K562 (cell line): ENCODE measurements around the gene TEX51. TPM values are rescaled to one million over a fixed set of nuclear protein-coding genes. Genes with fewer than 3 reads are reported as not detected.

Experiments used
- ATAC-seq: fragments of 200-7000 bp; cut with Tn5 transposase; 3 replicates; pipeline ENCODE4 v1.9.1; 2020; ENCODE audit warnings: moderate library complexity
- BruUV-seq: library from RNA; stranded (reverse); fragments of 400-500 nt; replicated peaks from 2 replicates; lab custom pipeline; 2021; lab: Mats Ljungman, UMichigan
- CTCF ChIA-PET: fragments of 300-600 bp; formaldehyde crosslinking; extraction: SDS; loops from one replicate; lab custom pipeline; 2021; ENCODE audit warnings: low intra/inter-chr PET ratio; lab: Yijun Ruan, JAX
- POLR2A ChIA-PET: fragments of 300-600, 350-650 bp; sonication (Branson Sonifier 250); formaldehyde crosslinking; extraction: SDS; loops from one replicate; lab custom pipeline; 2021; ENCODE audit warnings: antibody characterized with exemption, inconsistent platforms; lab: Yijun Ruan, JAX
- DNase-seq, 4 experiments: peaks; one replicate each; pipeline versions ENCODE4 v3.0.0 to v3.0.0-alpha.2; 2011 to 2018; ENCODE audit warnings: low spot score in 3 of 4, mixed read lengths in 3 of 4; ENCODE audit errors: extremely low read depth in 1 of 4
- FAIRE-seq: peaks from 2 replicates; lab custom pipeline; 2011; peaks lifted over from hg19 to GRCh38; lab: Jason Lieb, UNC
- H2AFZ ChIP-seq: 2 replicates; pipeline ENCODE4 v1.6.0; 2011; ENCODE audit warnings: low read depth, low read length, control low read depth, inconsistent platforms
- H3K27ac ChIP-seq: fragments of 200-600 bp; 3 replicates; pipeline ENCODE4 v1.8.0; 2011; ENCODE audit warnings: low read depth, mild to moderate bottlenecking, control low read depth, inconsistent platforms, low read length, moderate library complexity, mixed read lengths; ENCODE audit errors: extremely low read depth
- H3K27me3 ChIP-seq, 2 experiments: fragments of 300-600 bp in 1 of 2; 2 replicates in 1 of 2; 3 replicates in 1 of 2; pipeline versions ENCODE4 v1.6.0 to v1.8.0; 2011; ENCODE audit warnings: inconsistent platforms in 2 of 2, low read length in 2 of 2, mild to moderate bottlenecking in 1 of 2, mixed read lengths in 1 of 2, moderate library complexity in 1 of 2; ENCODE audit not compliant: control insufficient read depth in 2 of 2, insufficient read depth in 2 of 2
- H3K36me3 ChIP-seq: fragments of 300-600 bp; 3 replicates; pipeline ENCODE4 v1.8.0; 2011; ENCODE audit warnings: mild to moderate bottlenecking, low read length, inconsistent platforms; ENCODE audit not compliant: control insufficient read depth, insufficient read depth
- H3K4me1 ChIP-seq, 2 experiments: fragments of 200-600 bp in 1 of 2; replicated peaks in 1 of 2; 2 replicates in 1 of 2; 3 replicates in 1 of 2; pipeline versions ENCODE4 v1.5.1 to v1.8.0; 2011; ENCODE audit warnings: inconsistent platforms in 2 of 2, low read length in 2 of 2, mild to moderate bottlenecking in 1 of 2, mixed read lengths in 1 of 2, moderate library complexity in 1 of 2; ENCODE audit not compliant: control insufficient read depth in 2 of 2, insufficient read depth in 2 of 2
- H3K4me2 ChIP-seq: 2 replicates; pipeline ENCODE4 v1.6.1; 2011; ENCODE audit warnings: low read length, control low read depth, inconsistent platforms, mixed read lengths; ENCODE audit not compliant: insufficient read depth
- H3K4me3 ChIP-seq: fragments of 200-600 bp; sonication (generic), shearing (Covaris generic); 2 replicates; pipeline ENCODE4 v1.5.1; 2016; ENCODE audit warnings: control low read depth, inconsistent platforms
- H3K79me2 ChIP-seq: fragments of 200-600 bp; 3 replicates; pipeline ENCODE4 v1.8.0; 2011; ENCODE audit warnings: low read length, inconsistent platforms; ENCODE audit not compliant: control insufficient read depth, insufficient read depth
- H3K9ac ChIP-seq, 2 experiments: 2 replicates each; pipeline versions ENCODE4 v1.6.0 to v1.6.1; 2011; ENCODE audit warnings: low read depth in 2 of 2, low read length in 2 of 2, control low read depth in 1 of 2, inconsistent platforms in 1 of 2, mild to moderate bottlenecking in 1 of 2, mixed read lengths in 1 of 2; ENCODE audit not compliant: insufficient read depth in 1 of 2
- H3K9me1 ChIP-seq: one replicate; pipeline ENCODE4 v1.6.0; 2011; ENCODE audit warnings: inconsistent platforms, mild to moderate bottlenecking, low read length, moderate library complexity; ENCODE audit not compliant: control insufficient read depth, insufficient read depth
- H3K9me3 ChIP-seq: replicated peaks from 2 replicates; pipeline ENCODE4 v1.5.1; 2011; ENCODE audit warnings: low read depth, low read length, inconsistent platforms; ENCODE audit not compliant: control insufficient read depth, insufficient read depth
- H4K20me1 ChIP-seq: replicated peaks from 2 replicates; pipeline ENCODE4 v1.6.1; 2011; ENCODE audit warnings: low read length, inconsistent platforms, mixed read lengths; ENCODE audit not compliant: control insufficient read depth, insufficient read depth
- CBX3 ChIP-seq, 2 experiments: IDR thresholded peaks; 1 replicate in 1 of 2; 2 replicates in 1 of 2; pipeline ENCODE4 v1.6.1; 2012; ENCODE audit warnings: inconsistent platforms in 2 of 2, low read length in 2 of 2, borderline replicate concordance in 1 of 2, control low read depth in 1 of 2
- IRF2 ChIP-seq: sonication (generic); formaldehyde crosslinking; IDR thresholded peaks from 2 replicates; pipeline ENCODE4 v1.8.1; 2022; ENCODE audit warnings: mild to moderate bottlenecking, missing genetic modification reagents
- L3MBTL2 ChIP-seq: fragments of 450-650 bp; IDR thresholded peaks from 2 replicates; pipeline ENCODE4 v1.6.1; 2016; ENCODE audit warnings: mild to moderate bottlenecking, moderate library complexity
- ZBTB9 ChIP-seq: fragments of 450-650 bp; formaldehyde crosslinking; IDR thresholded peaks from 2 replicates; pipeline ENCODE4 v1.4.0; 2020; ENCODE audit warnings: mild to moderate bottlenecking, moderate library complexity
- ZNF197 ChIP-seq: fragments of 200-800 bp; sonication (Bioruptor generic); IDR thresholded peaks from 2 replicates; pipeline ENCODE4 v1.6.1; 2016; ENCODE audit warnings: low read depth, missing genetic modification characterization, missing compliant biosample characterization
- ZNF717 ChIP-seq: fragments of 250-450 bp; sonication (Bioruptor Pico); IDR thresholded peaks from 2 replicates; pipeline ENCODE4 v1.5.0; 2021
- WGBS: fragments of 100-300 bp; shearing (Covaris generic); methylation state at CpG from one replicate; pipeline ENCODE4 v1.1.6; 2016; ENCODE audit warnings: low coverage, mixed read lengths; ENCODE audit not compliant: insufficient coverage; ENCODE audit errors: missing lambda C conversion rate; 5-methylcytosine and 5-hydroxymethylcytosine counted together
- in situ Hi-C: fragments of 300-500 bp; cut with MboI; formaldehyde crosslinking; loops from 4 replicates; pipeline ENCODE4 v1.15.0; 2018; ENCODE audit warnings: inconsistent platforms, mixed read lengths
- intact Hi-C: fragments of 100-400 bp; cut with micrococcal nuclease; formaldehyde crosslinking; loops from 2 replicates; pipeline ENCODE4 v1.14.2; 2022
- polyA plus RNA-seq, 8 experiments: library from polyadenylated mRNA; depleted of rRNA in 4 of 8; stranded (reverse) in 5 of 8; unstranded in 3 of 8; fragments of >200 nt; fragmentation: Nextera tagmentation in 2 of 8; fragmentation: Illumina TruSeq in 1 of 8; extraction: Ambion mirVana in 2 of 8; extraction: Trizol in 1 of 8; gene quantifications; 2 replicates each; pipeline versions ENCODE4 v1.2.1 to v1.2.3, GENCODE V29; 2011 to 2014; ENCODE audit warnings: inconsistent platforms in 1 of 8, missing spikeins in 1 of 8
- total RNA-seq, 7 experiments: library from RNA; depleted of rRNA in 6 of 7; stranded (reverse); fragments of >200 nt in 6 of 7; fragmentation: Illumina TruSeq in 2 of 7; extraction: Trizol in 2 of 7; gene quantifications; 2 replicates each; pipeline versions ENCODE4 v1.2.1 to v1.2.3, GENCODE V29; 2011 to 2021; ENCODE audit warnings: low replicate concordance in 1 of 7
- TF ChIP-seq, protein P1 (sequence below): fragments of 450-650 bp; IDR thresholded peaks from 2 replicates; pipeline ENCODE4 v1.6.1; 2018; ENCODE audit warnings: mild to moderate bottlenecking, low read depth; ENCODE audit not compliant: partially characterized antibody
- TF ChIP-seq, protein P2 (sequence below), 3 experiments: fragments of 200-800 bp in 1 of 3; sonication (Bioruptor generic) in 1 of 3; sonication (generic) in 1 of 3; formaldehyde crosslinking in 1 of 3; IDR thresholded peaks; 2 replicates each; pipeline versions ENCODE4 v1.6.1 to v1.8.0; 2016 to 2022; ENCODE audit warnings: mild to moderate bottlenecking in 2 of 3, missing compliant biosample characterization in 2 of 3, missing genetic modification characterization in 2 of 3, missing genetic modification reagents in 1 of 3

TEX51 gene
- total and polyA plus RNA-seq, 9 of the 15 experiments (the other 6 are each of a cell fraction or from before 2014, with no cell fraction given), result not detected

DNA sequence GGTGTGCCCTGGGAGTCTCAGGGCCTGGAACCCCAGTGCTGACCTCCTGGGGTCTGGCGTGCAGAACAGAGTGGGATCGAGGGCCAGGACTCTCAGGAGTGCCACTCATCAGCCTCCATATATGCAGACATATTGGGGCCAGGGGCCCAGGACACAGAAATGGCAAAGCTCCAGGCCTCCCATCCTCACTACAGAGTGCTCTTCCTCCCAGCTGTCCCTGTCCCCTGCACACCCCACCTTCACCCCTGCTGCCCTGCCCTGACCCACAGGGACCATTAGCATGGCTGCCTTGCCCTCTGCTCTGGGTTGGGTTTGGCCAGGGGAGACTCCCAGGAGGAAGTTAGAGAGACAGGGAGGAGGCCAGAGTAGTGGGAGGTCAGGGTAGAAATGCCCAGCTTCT is 2.8 kb downstream of the TEX51 start (continued):
- TF ChIP-seq CBX3 (IDR thresholded peaks at IDR 0.05; ENCODE audit: borderline replicate concordance in 1 of 2, low read length in 2 of 2) (no peak), ZBTB9 (CRISPR knock-in tag) (no peak), IRF2 (CRISPR knock-in tag) (no peak)
- TF ChIP-seq, protein P1, sequence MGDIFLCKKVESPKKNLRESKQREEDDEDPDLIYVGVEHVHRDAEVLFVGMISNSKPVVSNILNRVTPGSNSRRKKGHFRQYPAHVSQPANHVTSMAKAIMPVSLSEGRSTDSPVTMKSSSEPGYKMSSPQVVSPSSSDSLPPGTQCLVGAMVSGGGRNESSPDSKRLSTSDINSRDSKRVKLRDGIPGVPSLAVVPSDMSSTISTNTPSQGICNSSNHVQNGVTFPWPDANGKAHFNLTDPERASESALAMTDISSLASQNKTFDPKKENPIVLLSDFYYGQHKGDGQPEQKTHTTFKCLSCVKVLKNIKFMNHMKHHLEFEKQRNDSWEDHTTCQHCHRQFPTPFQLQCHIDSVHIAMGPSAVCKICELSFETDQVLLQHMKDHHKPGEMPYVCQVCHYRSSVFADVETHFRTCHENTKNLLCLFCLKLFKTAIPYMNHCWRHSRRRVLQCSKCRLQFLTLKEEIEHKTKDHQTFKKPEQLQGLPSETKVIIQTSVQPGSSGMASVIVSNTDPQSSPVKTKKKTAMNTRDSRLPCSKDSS, result no peak

DNA sequence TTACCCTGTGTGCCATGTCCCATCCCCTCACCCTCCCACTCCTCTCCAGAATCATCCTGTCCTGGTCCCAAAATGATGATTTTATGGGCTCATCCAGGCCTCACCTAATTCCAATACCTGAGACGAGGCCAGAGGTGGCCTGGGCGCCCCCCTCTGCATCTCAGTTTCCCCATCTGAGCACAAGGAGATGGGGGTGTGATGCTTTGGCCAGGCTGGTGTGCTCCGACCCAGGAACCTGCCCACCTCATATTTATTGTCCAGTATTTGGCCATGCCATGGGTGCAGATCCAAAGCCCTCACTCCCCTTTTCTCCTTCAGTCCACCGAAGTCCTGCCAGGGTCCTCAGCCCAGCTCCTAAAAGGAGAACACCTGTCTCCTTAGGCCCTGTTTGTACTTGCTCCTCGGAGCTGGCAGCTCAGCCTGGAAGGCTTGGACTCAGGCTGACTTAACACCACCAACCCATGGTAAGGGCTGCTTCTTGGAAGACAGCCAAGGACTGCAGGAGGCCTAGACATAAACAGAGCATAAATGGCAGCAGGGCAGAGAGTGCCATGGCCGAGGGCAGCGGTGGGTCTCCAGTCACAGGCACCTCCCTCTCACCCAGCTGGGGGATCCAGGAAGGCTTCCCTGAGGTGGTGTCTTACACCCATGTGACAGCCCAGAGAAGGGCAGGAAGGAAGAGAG is 3.6 kb downstream of the TEX51 start:
- in situ Hi-C loops, result no loop called here
- H2AFZ ChIP-seq, result no peak overlapping the region

More for the DNA sequence above, 3.6 kb downstream of the TEX51 start:
- Histone ChIP-seq H3K79me2 (no peaks in the 10 kb centered on the region), H3K9me3 (no peaks in the 10 kb centered on the region), H3K4me1 (no peaks in the 10 kb centered on the region), H3K9ac (no peak overlapping the region), H3K36me3 (no peaks in the 10 kb centered on the region), H3K27me3 (peaks cover 2 to 6% of the 10 kb centered on the region in 2 experiments; a peak in 3 of 5 replicates), H4K20me1 (no peaks in the 10 kb centered on the region), H3K4me2 (no peak overlapping the region), H3K27ac (no peak overlapping the region), H3K4me3 (no peak overlapping the region), H3K9me1 (no peaks in the 10 kb centered on the region)
- CTCF ChIA-PET, result no interaction called here
- WGBS, result 2% methylated on average over 7 of the region's 7 CpGs
- ATAC-seq (no peak), DNase-seq (no peak), FAIRE-seq (no peak)
- BruUV-seq, result no TSS peak
- POLR2A ChIA-PET, result no interaction called here
- intact Hi-C loops, result no loop called here
- TF ChIP-seq, protein P2, sequence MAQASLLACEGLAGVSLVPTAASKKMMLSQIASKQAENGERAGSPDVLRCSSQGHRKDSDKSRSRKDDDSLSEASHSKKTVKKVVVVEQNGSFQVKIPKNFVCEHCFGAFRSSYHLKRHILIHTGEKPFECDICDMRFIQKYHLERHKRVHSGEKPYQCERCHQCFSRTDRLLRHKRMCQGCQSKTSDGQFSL (CRISPR knock-in tag; IDR thresholded peaks at IDR 0.05), result no peak
- TF ChIP-seq, protein P2 (tag; IDR thresholded peaks at IDR 0.05), result no peak
- TF ChIP-seq L3MBTL2 (no peak), ZNF197 (CRISPR knock-in tag) (no peak), ZNF717 (CRISPR knock-in tag) (no peak)
